ENCODE data around the gene HNRNPC.
"Not testable (repeated sequence)": the region's sequence is repeated elsewhere in the genome, so short reads cannot be mapped to it uniquely, and the experiment has no call there.

DNA sequence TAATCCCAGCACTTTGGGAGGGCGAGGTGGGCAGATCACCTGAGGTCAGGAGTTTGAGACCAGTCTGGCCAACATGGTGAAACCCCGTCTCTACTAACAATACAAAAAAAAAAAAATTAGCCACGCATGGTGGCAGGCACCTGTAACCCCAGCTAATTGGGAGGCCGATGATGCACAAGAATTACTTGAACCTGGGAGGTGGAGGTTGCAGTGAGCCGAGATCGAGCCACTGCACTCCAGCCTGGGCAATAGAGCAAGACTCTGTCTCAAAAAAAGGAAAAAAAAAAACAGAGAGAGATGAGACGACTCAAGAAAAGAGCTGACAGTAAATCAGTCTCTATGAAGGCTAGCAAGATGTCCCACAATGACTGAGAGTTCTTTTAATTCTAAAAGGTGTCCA lies 44.1 kb downstream of the HNRNPC start:
- TF ChIP-seq, protein P1, sequence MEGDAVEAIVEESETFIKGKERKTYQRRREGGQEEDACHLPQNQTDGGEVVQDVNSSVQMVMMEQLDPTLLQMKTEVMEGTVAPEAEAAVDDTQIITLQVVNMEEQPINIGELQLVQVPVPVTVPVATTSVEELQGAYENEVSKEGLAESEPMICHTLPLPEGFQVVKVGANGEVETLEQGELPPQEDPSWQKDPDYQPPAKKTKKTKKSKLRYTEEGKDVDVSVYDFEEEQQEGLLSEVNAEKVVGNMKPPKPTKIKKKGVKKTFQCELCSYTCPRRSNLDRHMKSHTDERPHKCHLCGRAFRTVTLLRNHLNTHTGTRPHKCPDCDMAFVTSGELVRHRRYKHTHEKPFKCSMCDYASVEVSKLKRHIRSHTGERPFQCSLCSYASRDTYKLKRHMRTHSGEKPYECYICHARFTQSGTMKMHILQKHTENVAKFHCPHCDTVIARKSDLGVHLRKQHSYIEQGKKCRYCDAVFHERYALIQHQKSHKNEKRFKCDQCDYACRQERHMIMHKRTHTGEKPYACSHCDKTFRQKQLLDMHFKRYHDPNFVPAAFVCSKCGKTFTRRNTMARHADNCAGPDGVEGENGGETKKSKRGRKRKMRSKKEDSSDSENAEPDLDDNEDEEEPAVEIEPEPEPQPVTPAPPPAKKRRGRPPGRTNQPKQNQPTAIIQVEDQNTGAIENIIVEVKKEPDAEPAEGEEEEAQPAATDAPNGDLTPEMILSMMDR (IDR thresholded peaks at IDR 0.05): not testable (repeated sequence)
- TF ChIP-seq POLR2A (IDR thresholded peaks at IDR 0.05): not testable (repeated sequence)
